Chondrocyte (in vitro differentiated cells): Measurements from ENCODE around the gene ZBTB22. TPM values are rescaled to one million over a fixed set of nuclear protein-coding genes. Genes with fewer than 3 reads are reported as not detected.
A peak's percentile ranks its signal among the peaks of the same experiment; 100 is the strongest.

ENCODE experiments used
- DNase-seq: peaks from one replicate; pipeline ENCODE4 v3.0.0; 2021; ENCODE audit warnings: mixed read lengths, low spot score
- H3K27ac Mint-ChIP-seq: one replicate; pipeline ENCODE4 v1.8.0; 2021; ENCODE audit warnings: mild to moderate bottlenecking, moderate library complexity, mixed read lengths; ENCODE audit not compliant: unreplicated experiment
- H3K27me3 Mint-ChIP-seq: 2 replicates; pipeline ENCODE4 v1.8.0; 2021; ENCODE audit warnings: low read depth, mixed read lengths
- H3K36me3 Mint-ChIP-seq: 2 replicates; pipeline ENCODE4 v1.8.0; 2021; ENCODE audit warnings: low read depth, mixed read lengths
- H3K4me1 Mint-ChIP-seq: 2 replicates; pipeline ENCODE4 v1.8.0; 2021; ENCODE audit warnings: low read depth, mild to moderate bottlenecking, mixed read lengths
- H3K4me3 Mint-ChIP-seq: one replicate; pipeline ENCODE4 v1.8.0; 2021; ENCODE audit warnings: mild to moderate bottlenecking, moderate library complexity, mixed read lengths; ENCODE audit not compliant: unreplicated experiment
- H3K9me3 Mint-ChIP-seq: 2 replicates; pipeline ENCODE4 v1.8.0; 2021; ENCODE audit warnings: low read depth, mixed read lengths
- total RNA-seq: library from RNA; stranded (reverse); gene quantifications from 3 replicates; pipeline ENCODE4 v1.2.1, GENCODE V29; 2021
- TF ChIP-seq, protein P1 (sequence below): fragments of 200-600 bp; sonication (generic); IDR thresholded peaks from 2 replicates; pipeline ENCODE4 v1.5.0; 2021; ENCODE audit warnings: antibody characterized with exemption, mild to moderate bottlenecking, moderate library complexity

Gene ZBTB22
- total RNA-seq, 1 donor from 2014 or later, result 22.1 TPM

DNA sequence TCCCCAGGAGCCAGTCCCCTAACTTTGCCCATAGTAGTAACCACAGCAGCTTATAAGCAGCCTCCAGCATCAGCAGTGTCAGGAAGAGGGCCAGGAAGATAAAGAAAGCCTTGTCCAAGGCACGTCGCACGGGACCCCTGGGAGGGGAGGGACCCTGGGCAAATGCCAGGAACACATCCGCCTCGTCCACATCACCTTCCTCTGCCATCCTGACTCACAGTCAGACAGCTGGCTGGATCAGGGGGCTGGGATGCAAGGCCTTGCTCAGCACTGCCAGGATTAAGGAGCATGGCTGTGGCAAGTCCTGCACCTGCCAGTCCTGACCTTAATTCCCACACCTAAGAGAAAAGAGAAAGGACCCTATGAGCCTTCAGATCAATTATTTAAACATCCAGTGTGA is 11.5 kb upstream of the ZBTB22 start:
- DNase-seq, result no peak
- no peaks in the 10 kb centered on the region for H3K9me3 Mint-ChIP-seq
- H3K27me3 Mint-ChIP-seq, result no peaks in the 10 kb centered on the region
- TF ChIP-seq, protein P1, sequence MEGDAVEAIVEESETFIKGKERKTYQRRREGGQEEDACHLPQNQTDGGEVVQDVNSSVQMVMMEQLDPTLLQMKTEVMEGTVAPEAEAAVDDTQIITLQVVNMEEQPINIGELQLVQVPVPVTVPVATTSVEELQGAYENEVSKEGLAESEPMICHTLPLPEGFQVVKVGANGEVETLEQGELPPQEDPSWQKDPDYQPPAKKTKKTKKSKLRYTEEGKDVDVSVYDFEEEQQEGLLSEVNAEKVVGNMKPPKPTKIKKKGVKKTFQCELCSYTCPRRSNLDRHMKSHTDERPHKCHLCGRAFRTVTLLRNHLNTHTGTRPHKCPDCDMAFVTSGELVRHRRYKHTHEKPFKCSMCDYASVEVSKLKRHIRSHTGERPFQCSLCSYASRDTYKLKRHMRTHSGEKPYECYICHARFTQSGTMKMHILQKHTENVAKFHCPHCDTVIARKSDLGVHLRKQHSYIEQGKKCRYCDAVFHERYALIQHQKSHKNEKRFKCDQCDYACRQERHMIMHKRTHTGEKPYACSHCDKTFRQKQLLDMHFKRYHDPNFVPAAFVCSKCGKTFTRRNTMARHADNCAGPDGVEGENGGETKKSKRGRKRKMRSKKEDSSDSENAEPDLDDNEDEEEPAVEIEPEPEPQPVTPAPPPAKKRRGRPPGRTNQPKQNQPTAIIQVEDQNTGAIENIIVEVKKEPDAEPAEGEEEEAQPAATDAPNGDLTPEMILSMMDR, result no peak
- no peak overlapping the region for H3K27ac Mint-ChIP-seq
- H3K4me1 Mint-ChIP-seq, result peaks cover under 1% of the 10 kb centered on the region
- no peak overlapping the region for H3K4me3 Mint-ChIP-seq
- H3K36me3 Mint-ChIP-seq, result no peaks in the 10 kb centered on the region

DNA sequence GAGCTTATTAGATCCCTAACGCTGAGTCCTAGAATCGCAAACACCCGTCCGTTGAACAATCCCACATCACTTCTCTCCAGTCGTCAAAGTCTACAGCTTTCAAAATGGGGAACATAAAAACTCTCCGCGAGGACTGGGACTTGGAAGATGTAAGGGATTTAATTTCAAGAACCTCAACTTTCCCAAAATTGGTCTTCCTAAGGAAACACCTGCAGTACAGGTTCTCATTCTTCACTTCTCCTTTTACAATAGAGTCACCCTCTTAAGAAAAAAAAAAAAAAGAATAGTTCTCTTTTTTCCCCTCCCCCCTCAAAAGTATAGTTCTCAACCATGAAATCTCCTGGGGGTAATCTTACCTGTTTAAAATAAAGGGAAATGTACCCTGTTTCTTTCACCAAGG is 6.6 kb upstream of the ZBTB22 start:
- no peak for DNase-seq
- Mint-ChIP-seq H3K27ac (no peak overlapping the region), H3K4me3 (peak overlapping the region; percentile 94), H3K36me3 (peaks cover 13% of the 10 kb centered on the region), H3K4me1 (peaks cover 44% of the 10 kb centered on the region), H3K9me3 (no peaks in the 10 kb centered on the region), H3K27me3 (no peaks in the 10 kb centered on the region)
- TF ChIP-seq, protein P1, result no peak

DNA sequence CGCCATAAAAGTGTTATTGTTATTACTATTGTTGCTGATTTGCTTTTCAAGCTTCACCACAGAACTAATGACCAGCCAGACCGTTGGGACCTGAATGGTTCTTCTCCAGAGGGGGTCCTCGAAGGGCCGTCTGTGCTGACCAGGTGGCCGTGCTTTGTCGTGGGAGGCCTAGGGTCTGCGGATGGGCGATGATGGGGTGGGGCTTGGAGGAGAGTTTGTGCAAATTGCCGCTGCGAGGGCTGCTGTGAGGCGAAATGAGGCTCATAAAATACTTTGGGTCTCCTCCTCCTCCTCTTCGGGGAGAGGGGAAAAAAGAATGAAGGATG is 6.0 kb upstream of the ZBTB22 start:
- DNase-seq, result no peak
- H3K27ac Mint-ChIP-seq, result peak overlapping the region; percentile 98
- peak overlapping the region; percentile 94 for H3K4me3 Mint-ChIP-seq
- H3K36me3 Mint-ChIP-seq, result peaks cover 17% of the 10 kb centered on the region
- no peaks in the 10 kb centered on the region for H3K9me3 Mint-ChIP-seq
- TF ChIP-seq, protein P1, result peak; percentile 24
- peaks cover 49% of the 10 kb centered on the region for H3K4me1 Mint-ChIP-seq
- no peaks in the 10 kb centered on the region for H3K27me3 Mint-ChIP-seq

DNA sequence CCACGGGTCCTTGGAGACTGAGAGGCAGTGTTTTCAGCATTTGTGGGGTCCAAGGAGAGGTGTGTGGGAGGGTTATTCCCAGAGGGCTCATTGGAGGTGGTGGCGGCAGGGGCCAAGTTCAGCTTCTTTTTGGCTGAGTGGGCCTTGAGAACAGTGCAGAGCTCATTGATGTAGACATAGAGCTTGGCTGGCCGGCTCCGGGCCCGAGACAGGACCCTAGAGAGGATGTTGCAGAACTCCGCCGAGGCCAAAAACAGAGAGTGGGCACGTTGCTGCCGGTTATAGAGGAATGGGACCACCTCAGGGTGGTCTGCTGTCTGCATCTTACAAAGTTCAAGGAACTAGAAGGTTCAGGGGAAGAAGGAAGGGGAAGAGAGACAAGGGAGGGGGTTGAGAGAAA is 3.7 kb upstream of the ZBTB22 start:
- Mint-ChIP-seq H3K4me1 (peaks cover 67% of the 10 kb centered on the region), H3K9me3 (no peaks in the 10 kb centered on the region), H3K36me3 (peaks cover 19% of the 10 kb centered on the region), H3K27ac (peak overlapping the region; percentile 61), H3K27me3 (no peaks in the 10 kb centered on the region), H3K4me3 (peak overlapping the region; percentile 94)
- TF ChIP-seq, protein P1, result no peak
- DNase-seq, result no peak

DNA sequence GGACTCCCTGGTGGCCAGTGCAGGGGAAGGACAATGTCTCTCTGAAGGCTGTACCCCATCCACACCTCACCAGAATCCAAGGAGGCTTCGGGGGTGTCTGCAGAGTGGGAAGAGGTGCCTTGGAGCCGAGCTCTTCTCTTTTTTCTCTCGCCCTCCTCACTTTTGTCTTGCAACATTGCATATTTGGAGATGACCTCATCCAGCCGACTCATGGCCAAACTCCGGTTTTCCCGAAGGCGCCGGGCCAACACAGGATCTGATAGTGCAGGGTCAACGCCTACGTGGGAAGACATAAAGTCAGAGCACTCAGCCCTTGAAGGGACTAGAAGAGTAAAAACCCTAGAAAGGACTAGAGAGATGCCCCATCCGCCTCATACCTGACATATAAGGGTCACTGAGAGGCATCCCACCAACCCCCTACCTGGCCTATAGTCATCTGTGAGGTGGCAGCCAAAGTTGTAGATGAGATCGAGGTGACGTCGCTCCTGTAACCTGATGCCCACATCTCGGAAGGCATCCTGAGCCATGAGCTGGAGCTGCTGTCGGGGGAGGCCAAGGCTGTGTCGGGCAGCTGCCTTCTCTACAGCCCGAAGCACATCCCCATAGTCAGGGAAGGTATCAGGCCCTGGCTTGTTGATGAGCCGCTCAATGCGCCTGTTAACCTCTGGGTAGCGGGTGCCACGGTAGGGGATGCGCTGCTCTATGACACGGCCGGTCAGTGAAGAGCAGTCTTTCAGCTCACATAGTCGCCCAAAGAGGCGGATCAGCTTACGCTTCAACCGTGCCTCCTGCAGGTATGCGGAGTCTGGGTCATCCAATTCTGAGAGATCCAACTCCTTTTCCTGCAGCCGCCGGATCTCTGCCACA is 3.0 kb upstream of the ZBTB22 start:
- H3K9me3 Mint-ChIP-seq, result no peaks in the 10 kb centered on the region
- peak overlapping the region; percentile 94 for H3K4me3 Mint-ChIP-seq
- peaks cover 72% of the 10 kb centered on the region for H3K4me1 Mint-ChIP-seq
- H3K27me3 Mint-ChIP-seq, result no peaks in the 10 kb centered on the region
- peaks cover 19% of the 10 kb centered on the region for H3K36me3 Mint-ChIP-seq
- H3K27ac Mint-ChIP-seq, result peak overlapping the region; percentile 78
- TF ChIP-seq, protein P1, result no peak
- no peak for DNase-seq
